Measurements from ENCODE around the gene OR12D1. TPM values are rescaled to one million over a fixed set of nuclear protein-coding genes. Genes with fewer than 3 reads are reported as not detected.
"Not testable (repeated sequence)": the region's sequence is repeated elsewhere in the genome, so short reads cannot be mapped to it uniquely, and the experiment has no call there.

OR12D1 gene
- not detected for polyA plus RNA-seq (ENCODE audit: insufficient read length in 4 of 4)

- DNase-seq (ENCODE audit: low read depth in 4 of 4, low spot score in 2 of 4) = no peak
These were observed at the start of gene OR12D1 for GRCh38 chr6:29414588-29414987. Gene OR12D1, plus strand, starts transcription at chr6:29414928.

DNA sequence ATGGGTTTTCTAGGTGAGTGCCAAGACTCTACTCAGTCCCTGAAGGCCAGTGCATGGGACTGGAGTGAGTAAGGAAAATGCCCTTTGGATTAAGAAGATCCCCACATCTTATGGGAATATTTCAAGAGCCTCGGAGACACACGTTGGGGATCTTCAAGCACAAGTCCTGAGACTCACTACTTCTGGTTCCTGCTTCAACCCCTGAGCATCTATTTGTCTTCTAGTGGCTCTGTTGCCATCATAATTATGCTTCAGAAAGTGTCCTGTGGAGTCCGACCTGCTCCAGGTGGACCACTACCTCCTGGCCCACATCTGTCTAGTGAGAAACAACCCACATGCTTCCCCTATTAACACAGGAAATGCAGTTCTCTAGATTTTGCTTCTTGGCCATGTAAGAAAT, 46.0 kb upstream of the OR12D1 start, which contains the start of gene OR5V1:
TSS of gene OR5V1 (minus strand) at position 101 of the 400 bp plus-strand sequence. CDS start 12,670 bp downstream, outside the sequence.
- no peak for DNase-seq (ENCODE audit: low read depth in 4 of 4, low spot score in 2 of 4)

GRCh38 chr6:29375191-29375590, 39.5 kb upstream of the OR12D1 start, which contains the start of gene OR12D3:
Gene OR12D3, minus strand, starts transcription at chr6:29375291. Its CDS starts 4 bp downstream, at chr6:29375287.
- DNase-seq (ENCODE audit: low read depth in 4 of 4, low spot score in 2 of 4) = no peak

GRCh38 chr6:29376003-29376402, 38.7 kb upstream of the OR12D1 start:
- no peak for DNase-seq (ENCODE audit: low read depth in 4 of 4, low spot score in 2 of 4)

GRCh38 chr6:29388533-29388932, 26.2 kb upstream of the OR12D1 start:
- DNase-seq (ENCODE audit: low read depth in 4 of 4, low spot score in 2 of 4) = no peak

DNA sequence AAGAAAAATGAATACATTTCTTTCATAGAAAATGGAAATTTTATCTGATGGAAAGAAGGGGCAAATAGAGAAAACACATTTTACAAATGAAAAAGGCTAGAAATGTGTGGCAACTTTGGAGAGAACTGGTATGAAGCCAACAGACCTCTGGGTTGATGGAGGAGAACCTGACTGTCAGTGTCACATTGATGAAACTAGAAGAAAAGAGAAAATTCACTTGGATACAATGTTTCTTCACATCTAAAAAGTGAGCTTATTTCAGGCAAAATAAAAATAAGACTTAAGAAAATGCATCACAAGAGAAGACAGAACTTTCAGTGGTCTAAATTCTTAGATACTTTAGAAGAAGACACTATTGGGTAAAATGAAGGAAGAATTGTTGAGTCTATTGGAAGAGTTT, 19.4 kb upstream of the OR12D1 start, which contains the start of gene OR12D2:
TSS of gene OR12D2 (plus strand) at position 301 of the 400 bp plus-strand sequence. CDS start 1,069 bp downstream, outside the sequence.
- no peak for DNase-seq (ENCODE audit: low read depth in 4 of 4, low spot score in 2 of 4)

DNA sequence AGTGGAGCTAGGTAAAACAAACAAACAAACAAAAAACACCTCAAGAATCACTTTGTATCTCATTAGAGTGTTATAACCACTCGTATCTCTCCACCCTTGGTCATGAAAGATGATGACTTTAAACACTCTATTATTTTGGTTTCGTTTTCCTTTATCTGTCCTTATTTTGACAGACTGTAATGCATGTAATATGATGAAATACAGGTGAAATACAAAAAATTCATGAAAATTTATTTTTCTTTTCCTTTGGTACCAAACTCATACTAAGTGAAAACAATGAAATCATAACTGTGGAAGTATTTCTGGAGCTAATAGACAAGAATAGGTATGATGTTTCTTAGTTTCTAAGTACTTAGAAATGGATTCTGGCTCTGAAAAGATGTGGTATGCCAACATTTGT, 15.2 kb upstream of the OR12D1 start:
- DNase-seq (ENCODE audit: low read depth in 4 of 4, low spot score in 2 of 4) = no peak

- DNase-seq (ENCODE audit: low read depth in 4 of 4, low spot score in 2 of 4) = no peak
These were observed 10.9 kb upstream of the OR12D1 start for GRCh38 chr6:29403801-29404200.

DNA sequence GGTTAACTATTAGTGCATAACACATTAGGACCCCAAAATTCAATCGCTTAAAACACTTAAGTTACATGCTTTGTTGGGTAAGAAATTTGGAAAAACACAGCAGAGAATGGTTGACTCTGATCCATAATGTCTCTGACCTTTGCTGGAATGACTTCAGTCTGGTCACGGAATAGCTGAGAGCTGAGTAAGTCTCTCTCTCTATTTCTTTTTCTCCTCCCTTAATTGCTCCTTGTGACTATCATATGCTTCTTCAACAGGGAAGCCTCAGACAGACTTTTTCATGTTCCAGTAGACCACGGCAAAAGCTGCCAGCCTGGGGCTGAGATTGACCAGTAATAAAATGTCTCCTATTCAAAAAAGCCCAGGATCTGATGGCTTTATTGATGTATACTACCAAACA, 4.8 kb downstream of the OR12D1 start:
- DNase-seq (ENCODE audit: low read depth in 4 of 4, low spot score in 2 of 4) = no peak

DNA sequence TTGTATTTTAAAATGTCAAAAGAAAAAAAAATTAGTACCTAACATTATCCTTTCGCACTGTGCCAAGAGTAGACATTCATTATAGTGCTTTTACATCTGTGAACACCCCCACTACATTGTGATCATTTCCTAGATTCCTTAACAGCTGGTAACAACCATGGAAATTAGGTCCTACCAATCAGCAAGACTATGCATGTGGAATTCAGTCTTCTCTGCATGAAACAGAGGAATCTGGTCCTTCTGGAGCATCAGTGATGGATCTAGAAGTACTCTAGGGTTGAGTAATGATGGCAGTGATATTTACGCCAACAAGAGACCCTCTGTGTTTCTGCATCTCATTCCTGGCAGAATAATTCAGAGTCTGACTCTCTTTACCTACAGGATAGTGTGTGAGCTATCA, 9.4 kb downstream of the OR12D1 start:
- no peak for DNase-seq (ENCODE audit: low read depth in 4 of 4, low spot score in 2 of 4)

- DNase-seq (ENCODE audit: low read depth in 4 of 4, low spot score in 2 of 4) = no peak
These were observed 9.8 kb downstream of the OR12D1 start for GRCh38 chr6:29424575-29424974.

GRCh38 chr6:29425075-29425474, 10.3 kb downstream of the OR12D1 start:
- DNase-seq (ENCODE audit: low read depth in 4 of 4, low spot score in 2 of 4) = no peak

- no peak for DNase-seq (ENCODE audit: low read depth in 4 of 4, low spot score in 2 of 4)
These were observed 11.9 kb downstream of the OR12D1 start for GRCh38 chr6:29426654-29427053.

DNA sequence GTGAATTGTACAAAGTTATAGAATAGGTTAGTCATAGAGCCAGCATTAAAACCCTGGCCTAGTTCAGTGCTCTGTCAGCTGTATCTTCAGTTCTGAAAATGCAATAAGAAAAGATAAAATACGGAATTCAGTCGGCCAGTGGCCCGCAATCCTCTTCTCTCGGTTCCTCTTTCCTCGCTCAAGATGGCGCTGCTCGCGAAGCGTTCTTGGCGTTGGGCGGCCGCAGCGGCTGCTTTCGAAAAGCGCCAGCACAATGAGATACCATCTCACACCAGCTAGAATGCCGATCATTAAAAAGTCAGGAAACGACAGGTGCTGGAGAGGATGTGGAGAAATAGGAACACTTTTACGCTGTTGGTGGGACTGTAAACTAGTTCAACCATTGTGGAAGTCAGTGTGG, 22.0 kb downstream of the OR12D1 start:
- not testable (repeated sequence) for DNase-seq (ENCODE audit: low read depth in 4 of 4, low spot score in 2 of 4)

DNA sequence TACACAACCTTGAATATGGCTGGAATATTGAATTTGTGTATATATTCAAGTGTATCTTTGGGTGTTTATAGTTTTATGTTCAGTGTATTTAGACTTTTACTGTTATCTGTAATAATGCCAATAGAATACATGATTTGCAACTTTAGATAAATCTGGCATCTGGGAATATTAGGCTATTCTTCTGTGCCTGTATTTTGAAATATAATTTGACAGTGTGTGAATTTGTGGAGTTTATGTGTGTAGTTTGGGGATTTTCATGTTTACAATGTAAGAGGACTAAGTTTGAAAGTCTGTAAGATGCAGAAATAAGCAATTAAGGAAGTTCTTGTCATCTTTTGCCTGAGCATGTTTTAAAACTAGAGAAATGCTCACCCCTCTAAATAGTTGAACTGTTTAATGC, 24.3 kb downstream of the OR12D1 start, which contains the start of gene OR10C1:
TSS of gene OR10C1 (plus strand) at position 301 of the 400 bp plus-strand sequence. CDS start 710 bp downstream, outside the sequence.
- no peak for DNase-seq (ENCODE audit: low read depth in 4 of 4, low spot score in 2 of 4)

- DNase-seq (ENCODE audit: low read depth in 4 of 4, low spot score in 2 of 4) = no peak
These were observed 28.0 kb downstream of the OR12D1 start for GRCh38 chr6:29442719-29443118.

GRCh38 chr6:29444031-29444430, 29.3 kb downstream of the OR12D1 start:
- not testable (repeated sequence) for DNase-seq (ENCODE audit: low read depth in 4 of 4, low spot score in 2 of 4)

DNA sequence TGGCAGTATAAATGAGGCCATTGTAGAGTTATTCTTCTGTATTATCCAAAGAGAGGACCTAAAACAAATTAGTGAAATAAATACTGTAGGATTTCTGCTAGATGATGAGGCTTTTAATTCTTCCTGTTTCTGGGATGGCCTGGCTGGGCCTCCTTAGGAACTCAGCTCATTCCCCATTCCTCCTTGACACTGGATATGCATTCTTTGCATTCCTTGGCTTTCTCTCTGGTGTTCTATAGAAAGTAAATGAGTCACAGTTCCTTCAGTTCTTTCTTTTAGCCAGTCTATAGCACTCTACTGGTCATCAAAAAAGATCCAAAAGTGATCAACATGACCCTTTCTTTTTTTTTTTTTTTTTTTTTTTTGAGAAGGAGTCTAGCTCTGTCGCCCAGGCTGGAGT, 32.9 kb downstream of the OR12D1 start:
- no peak for DNase-seq (ENCODE audit: low read depth in 4 of 4, low spot score in 2 of 4)

DNA sequence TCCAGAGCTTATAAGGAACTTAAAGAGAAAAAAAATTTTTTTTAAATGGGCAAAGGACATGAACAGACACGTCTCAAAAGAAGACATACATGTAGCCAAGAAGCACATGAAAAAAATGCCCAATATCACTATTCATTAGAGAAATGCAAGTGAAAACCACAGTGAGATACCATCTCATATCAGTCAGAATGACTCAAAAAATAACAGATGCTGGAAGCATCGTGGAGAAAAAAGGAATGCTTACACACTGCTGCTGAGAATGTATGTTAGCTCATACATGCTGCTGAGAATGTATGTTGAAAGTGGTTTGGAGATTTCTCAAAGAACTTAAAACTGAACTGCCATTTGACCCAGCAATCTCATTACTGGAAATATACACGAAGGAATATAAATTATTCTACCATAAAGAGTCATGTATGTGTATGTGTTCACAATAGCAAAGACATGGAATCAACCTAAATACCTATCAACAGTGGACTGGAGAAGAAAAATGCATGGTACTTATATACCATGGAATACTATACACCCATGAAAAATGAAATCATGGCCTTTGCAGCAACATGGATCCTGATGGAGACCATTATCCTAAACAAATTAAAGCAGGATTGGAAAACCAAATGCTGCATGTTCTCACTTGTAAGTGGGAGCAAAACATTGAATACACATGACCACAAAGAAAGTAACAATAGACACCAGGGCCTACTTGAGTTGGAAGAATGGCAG, 36.9 kb downstream of the OR12D1 start:
- no peak for DNase-seq (ENCODE audit: low read depth in 4 of 4, low spot score in 2 of 4)

DNA sequence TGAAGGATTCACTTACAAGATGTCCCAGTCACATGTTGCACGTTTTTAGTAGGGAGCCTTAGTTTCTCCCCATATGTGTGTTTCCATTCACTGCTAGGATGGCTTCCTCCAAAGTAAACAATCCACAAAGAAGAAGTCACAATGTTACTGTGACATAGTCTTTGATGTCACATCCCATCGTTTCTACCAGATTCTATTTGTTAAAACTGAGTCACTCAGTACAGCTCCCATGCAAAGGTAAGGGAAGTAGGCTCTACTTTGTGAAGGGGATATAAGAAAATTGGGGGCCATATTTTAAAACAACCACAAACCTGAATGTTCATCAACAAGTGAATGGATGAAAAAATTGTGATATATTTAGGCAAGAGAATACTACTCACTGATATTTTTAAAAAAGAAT, 42.2 kb downstream of the OR12D1 start, which contains the start of the genes OR11A1 and OR2H1:
TSS of gene OR11A1 (minus strand) at position 101 of the 400 bp plus-strand sequence. CDS start 29,430 bp downstream, outside the sequence.
TSS of gene OR2H1 (plus strand) at position 185 of the 400 bp plus-strand sequence. CDS start 4,615 bp downstream, outside the sequence.
- DNase-seq (ENCODE audit: low read depth in 4 of 4, low spot score in 2 of 4) = no peak

- DNase-seq (ENCODE audit: low read depth in 4 of 4, low spot score in 2 of 4) = no peak
These were observed 46.5 kb downstream of the OR12D1 start for GRCh38 chr6:29461021-29461814.
